Measurements from ENCODE around the gene AOPEP.

The AOPEP gene

GRCh38 chr9:94780516-94780950 lies 54.0 kb downstream of the AOPEP start:
- H3K27me3 ChIP-seq (replicated peaks; ENCODE audit: control insufficient read depth, insufficient read depth, low read length), result no peaks in the 10 kb centered on the region
- TF ChIP-seq CTCF (IDR thresholded peaks at IDR 0.05; ENCODE audit: insufficient read depth, low read length, poor library complexity, severe bottlenecking), result no peak
- no peak for DNase-seq (ENCODE audit: extremely low read depth, insufficient read length)

GRCh38 chr9:94782355-94783101 lies 56.0 kb downstream of the AOPEP start:
- TF ChIP-seq CTCF (IDR thresholded peaks at IDR 0.05; ENCODE audit: insufficient read depth, low read length, poor library complexity, severe bottlenecking), result no peak
- no peaks in the 10 kb centered on the region for H3K27me3 ChIP-seq (replicated peaks; ENCODE audit: control insufficient read depth, insufficient read depth, low read length)
- H3K36me3 ChIP-seq (ENCODE audit: control insufficient read depth, insufficient read depth, low read length), result no peaks in the 10 kb centered on the region
- H3K4me3 ChIP-seq (replicated peaks; ENCODE audit: low read depth, low read length), result no peak overlapping the region
- DNase-seq (ENCODE audit: extremely low read depth, insufficient read length), result no peak

More at GRCh38 chr9:94780516-94780950, 54.0 kb downstream of the AOPEP start:
- Histone ChIP-seq H3K36me3 (ENCODE audit: control insufficient read depth, insufficient read depth, low read length) (no peaks in the 10 kb centered on the region), H3K4me3 (replicated peaks; ENCODE audit: low read depth, low read length) (no peak overlapping the region)

GRCh38 chr9:94783102-94783682 lies 56.7 kb downstream of the AOPEP start:
- Histone ChIP-seq H3K27me3 (replicated peaks; ENCODE audit: control insufficient read depth, insufficient read depth, low read length) (no peaks in the 10 kb centered on the region), H3K4me3 (replicated peaks; ENCODE audit: low read depth, low read length) (no peak overlapping the region), H3K36me3 (ENCODE audit: control insufficient read depth, insufficient read depth, low read length) (no peaks in the 10 kb centered on the region)
- TF ChIP-seq CTCF (IDR thresholded peaks at IDR 0.05; ENCODE audit: insufficient read depth, low read length, poor library complexity, severe bottlenecking), result peak; percentile 63
- DNase-seq (ENCODE audit: extremely low read depth, insufficient read length), result peak; percentile 30

DNA sequence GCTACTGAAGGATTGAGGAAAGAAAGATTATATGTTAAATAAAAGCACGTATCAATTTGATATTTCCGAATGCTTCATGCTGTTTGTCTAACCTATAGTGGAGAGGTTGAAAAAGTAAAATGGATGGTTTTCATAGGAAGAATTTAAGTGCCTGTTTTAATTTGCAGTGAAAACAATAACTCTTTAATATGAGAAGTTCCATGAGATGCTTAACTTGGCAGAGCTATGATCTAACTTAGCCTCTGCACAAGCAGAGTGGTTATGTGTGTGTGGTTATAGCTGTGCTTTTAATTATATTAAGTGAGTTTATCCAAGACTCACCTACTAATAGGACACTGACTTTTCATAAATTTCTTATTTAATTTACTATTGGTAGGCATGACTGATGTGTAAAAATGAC lies 57.4 kb downstream of the AOPEP start:
- Histone ChIP-seq H3K27me3 (replicated peaks; ENCODE audit: control insufficient read depth, insufficient read depth, low read length) (no peaks in the 10 kb centered on the region), H3K36me3 (ENCODE audit: control insufficient read depth, insufficient read depth, low read length) (no peaks in the 10 kb centered on the region), H3K4me3 (replicated peaks; ENCODE audit: low read depth, low read length) (no peak overlapping the region)
- no peak for DNase-seq (ENCODE audit: extremely low read depth, insufficient read length)
- no peak for TF ChIP-seq CTCF (IDR thresholded peaks at IDR 0.05; ENCODE audit: insufficient read depth, low read length, poor library complexity, severe bottlenecking)

GRCh38 chr9:94785215-94786169 lies 59.0 kb downstream of the AOPEP start:
- Histone ChIP-seq H3K36me3 (ENCODE audit: control insufficient read depth, insufficient read depth, low read length) (peaks cover 1% of the 10 kb centered on the region; the same call in 1 of the 2 replicates), H3K27me3 (replicated peaks; ENCODE audit: control insufficient read depth, insufficient read depth, low read length) (no peaks in the 10 kb centered on the region), H3K4me3 (replicated peaks; ENCODE audit: low read depth, low read length) (no peak overlapping the region)
- no peak for DNase-seq (ENCODE audit: extremely low read depth, insufficient read length)
- TF ChIP-seq CTCF (IDR thresholded peaks at IDR 0.05; ENCODE audit: insufficient read depth, low read length, poor library complexity, severe bottlenecking), result no peak

Measured in GM06990 (cell line).